ENCODE results near the gene NOP10.

GRCh38 chr15:34348735-34349300, 5.9 kb upstream of the NOP10 start:
- no peak for TF ChIP-seq CTCF (IDR thresholded peaks at IDR 0.05)
- no peak for TF ChIP-seq POLR2A (IDR thresholded peaks at IDR 0.05)

Measured in uterus (tissue), 2 donors.